ENCODE data around the gene GAL3ST1.
A peak's percentile ranks its signal among the peaks of the same experiment; 100 is the strongest.
"Not testable (repeated sequence)": the region's sequence is repeated elsewhere in the genome, so short reads cannot be mapped to it uniquely, and the experiment has no call there.

The GAL3ST1 gene

DNA sequence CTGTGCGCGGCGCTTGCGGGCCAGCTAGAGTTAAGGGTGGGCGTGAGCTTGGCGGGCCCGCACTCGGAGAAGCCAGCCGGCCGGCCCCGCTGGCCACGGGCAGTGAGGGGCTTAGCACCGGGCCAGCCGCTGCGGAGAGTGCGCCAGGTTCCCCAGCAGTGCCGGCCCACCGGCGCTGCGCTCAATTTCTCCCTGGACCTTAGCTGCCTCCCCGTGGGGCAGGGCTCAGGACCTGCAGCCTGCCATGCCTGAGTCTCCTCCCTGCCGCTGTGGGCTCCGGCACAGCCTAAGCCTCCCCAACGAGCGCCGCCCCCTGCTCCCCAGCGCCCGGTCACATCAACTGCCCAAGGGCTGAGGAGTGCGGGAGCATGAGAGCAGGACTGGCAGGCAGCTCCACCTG, 22.4 kb upstream of the GAL3ST1 start:
- no peak for DNase-seq (ENCODE audit: low read depth, low spot score)

DNA sequence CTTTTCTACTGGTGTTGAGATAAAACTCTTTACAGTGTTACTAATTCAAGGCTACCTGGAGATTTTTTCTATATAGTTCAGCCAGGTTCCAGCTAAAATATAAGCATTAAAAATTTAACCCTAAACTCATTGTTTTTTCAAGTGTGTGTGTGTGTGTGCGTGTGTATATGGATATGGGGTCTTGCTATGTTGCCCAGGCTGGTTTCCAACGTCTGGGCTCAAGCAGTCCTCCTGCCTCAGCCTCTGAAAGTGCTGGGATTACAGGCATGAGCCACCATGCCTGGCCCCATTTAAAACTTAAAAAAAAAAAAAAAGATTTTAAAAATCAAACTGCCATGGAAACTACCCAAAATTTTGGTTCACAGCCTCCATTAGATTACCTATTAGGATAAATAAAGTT, 21.7 kb upstream of the GAL3ST1 start:
- no peak for DNase-seq (ENCODE audit: low read depth, low spot score)

DNA sequence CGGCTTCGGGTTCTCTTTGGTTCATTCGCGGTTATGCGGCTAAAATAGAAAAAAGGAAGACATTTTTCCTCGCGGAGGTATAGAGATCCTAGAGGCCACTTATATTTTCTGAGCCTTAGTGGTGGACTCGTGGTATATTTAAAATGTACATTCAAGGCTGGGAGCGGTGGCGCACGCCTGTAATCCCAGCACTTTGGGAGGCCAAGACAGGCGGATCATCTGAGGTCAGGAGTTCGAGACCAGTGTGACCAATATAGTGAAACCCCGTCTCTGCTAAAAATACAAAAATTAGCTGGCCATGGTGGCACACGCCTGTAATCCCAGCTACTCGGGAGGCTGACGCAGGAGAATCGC, 17.9 kb upstream of the GAL3ST1 start:
- DNase-seq (ENCODE audit: low read depth, low spot score): not testable (repeated sequence)

DNA sequence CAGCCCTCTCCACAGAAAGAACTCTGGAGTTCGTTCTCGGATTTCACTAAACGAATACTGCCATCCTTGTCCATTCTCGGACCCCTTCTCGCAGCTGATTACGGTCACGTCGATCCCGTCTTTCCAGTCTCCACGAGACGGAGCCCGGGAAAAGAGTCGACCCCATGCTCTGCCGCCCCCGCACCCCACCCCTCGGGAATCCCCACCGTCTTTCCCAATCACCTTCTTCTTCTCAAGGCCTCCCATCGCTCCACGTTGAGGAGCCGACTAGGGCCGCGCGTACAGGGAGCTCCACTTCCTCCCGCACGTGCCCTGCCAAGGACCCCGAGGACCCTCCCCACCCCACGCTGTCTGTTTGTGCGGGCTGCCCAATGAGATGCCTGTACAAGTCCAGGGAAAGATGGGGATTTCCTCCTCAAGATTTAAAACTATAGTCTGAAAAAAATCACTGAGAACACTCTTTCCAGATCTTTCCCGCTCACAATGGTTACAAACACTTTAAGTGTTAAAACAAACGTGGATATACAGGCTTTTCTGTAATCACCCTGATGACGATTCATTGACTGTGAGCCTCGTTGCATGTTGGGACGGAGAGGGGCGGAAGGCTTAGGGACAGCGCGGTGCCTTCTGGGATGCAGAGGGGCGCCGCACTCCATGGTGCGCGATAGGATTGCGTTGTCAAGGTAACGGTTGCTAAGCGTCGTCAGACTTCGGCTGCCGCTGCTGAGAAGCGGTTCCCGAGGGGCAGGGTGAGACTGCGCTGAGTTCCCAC, 17.3 kb upstream of the GAL3ST1 start, which contains the start of gene PES1:
Gene PES1 (minus strand): TSS at position 323 of the 772 bp plus-strand sequence. CDS start 77 bp downstream, at position 246.
- peak; percentile 99 for DNase-seq (ENCODE audit: low read depth, low spot score)

DNA sequence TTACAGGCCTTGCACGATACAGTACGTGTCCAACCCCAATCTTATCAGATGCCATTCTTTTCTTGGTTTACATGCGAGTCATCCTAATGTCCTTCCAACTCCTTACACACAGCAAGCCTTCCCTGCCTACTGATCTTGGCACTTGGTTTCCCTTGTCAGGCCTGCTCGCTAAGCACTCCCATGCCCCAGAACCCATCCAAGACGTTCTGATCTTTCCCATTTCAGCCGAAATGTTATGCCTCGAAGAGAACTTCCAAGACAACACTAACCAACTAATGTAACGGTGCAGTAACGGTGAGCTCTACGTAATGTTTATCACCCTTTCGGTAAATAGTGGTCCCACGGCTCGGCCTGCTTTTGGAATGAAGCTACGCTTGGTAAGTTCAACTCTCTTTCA, 16.7 kb upstream of the GAL3ST1 start:
- DNase-seq (ENCODE audit: low read depth, low spot score): peak; percentile 41

DNA sequence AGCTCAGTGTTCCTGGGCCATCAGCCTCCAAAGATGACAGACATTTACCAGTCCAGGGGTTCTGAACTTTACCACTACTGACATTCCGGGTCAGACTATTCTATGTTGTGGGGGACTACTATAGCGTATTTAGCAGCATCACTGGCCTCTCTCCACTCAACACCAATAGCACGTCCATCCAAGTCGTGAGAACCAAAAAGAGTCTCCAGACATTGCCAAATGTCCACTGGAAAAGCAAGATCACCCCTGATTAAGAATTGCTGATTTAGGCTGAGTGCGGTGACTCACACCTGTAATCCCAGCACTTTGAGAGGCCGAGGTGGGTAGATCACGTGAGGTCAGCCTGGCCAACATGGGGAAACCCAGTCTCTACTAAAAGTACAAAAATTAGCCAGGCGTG, 11.9 kb upstream of the GAL3ST1 start:
- DNase-seq (ENCODE audit: low read depth, low spot score): no peak

DNA sequence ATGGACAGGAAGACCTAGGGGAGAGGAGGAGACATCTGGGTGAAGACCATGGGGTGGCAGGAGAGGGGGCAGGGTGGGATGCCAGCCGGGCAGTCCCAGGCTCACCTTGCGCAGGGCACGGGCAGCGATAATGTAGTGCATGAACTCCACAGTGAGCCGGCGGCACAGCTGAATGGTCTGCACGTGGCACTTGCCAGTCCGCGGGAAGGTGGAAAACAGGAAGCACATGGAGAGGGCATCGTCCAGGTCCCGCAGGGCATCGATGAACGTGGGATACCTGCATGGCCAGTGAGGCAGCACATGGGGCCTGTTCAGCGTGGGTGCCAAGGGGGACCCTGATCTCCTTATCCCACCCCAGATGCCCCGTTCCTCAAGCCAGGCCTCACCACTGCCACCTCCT, 10.0 kb upstream of the GAL3ST1 start:
- DNase-seq (ENCODE audit: low read depth, low spot score): no peak

DNA sequence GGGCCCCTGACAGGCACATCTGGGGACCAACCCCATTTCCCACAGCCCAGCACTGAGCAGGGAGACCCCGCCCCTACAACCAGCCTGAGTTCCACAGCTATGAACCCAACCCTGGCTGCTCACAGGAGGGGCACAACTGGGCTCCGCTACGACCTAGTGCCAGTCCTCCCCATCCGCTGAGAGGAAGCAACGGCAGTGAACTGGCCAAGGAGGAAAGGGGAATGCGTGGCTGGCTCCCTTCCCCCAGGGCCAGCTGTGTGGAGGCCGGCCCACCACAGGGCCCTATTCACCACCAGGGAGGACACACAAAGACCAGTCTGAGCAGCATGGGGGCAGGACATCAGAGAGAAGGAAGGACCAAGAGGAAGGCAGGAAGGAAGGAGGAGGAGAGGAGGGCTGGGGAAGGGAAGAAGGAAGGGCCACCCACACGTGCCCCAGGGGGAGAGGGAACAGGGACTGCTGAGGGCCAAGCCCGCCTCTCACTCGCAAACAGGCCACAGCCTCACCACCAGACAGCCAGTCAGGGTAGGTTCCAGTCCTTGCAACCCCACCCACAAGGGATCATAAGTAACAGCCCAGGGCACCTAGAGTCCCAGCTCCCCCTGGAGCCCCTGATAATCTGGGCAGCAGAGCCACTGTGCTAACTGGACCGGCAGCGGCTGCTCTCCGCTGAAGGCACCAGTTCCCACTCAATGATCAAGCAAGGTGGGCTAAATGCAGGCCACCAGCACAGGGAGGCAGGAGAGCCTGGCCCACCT, 8.5 kb upstream of the GAL3ST1 start:
- no peak for DNase-seq (ENCODE audit: low read depth, low spot score)

DNA sequence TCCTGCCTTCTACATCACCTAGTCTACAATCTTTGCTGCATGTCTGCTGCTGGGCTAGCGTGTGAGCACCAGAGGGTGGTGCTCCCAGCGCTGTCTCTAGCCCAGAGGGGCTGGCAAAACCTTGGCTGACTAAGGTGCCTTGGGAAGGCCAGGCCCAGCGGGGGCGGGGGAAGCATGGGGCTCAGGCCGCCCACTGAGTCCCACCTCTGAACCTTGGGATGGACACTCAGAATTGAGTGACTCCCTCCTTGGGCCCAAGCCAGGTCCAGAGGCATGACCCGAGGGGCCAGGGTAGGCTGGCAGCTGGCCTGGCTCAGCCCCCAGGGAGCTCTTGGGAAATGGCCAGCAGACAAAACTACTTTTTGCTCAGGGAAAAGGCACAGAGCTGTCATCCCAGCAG, 7.6 kb upstream of the GAL3ST1 start:
- no peak for DNase-seq (ENCODE audit: low read depth, low spot score)

DNA sequence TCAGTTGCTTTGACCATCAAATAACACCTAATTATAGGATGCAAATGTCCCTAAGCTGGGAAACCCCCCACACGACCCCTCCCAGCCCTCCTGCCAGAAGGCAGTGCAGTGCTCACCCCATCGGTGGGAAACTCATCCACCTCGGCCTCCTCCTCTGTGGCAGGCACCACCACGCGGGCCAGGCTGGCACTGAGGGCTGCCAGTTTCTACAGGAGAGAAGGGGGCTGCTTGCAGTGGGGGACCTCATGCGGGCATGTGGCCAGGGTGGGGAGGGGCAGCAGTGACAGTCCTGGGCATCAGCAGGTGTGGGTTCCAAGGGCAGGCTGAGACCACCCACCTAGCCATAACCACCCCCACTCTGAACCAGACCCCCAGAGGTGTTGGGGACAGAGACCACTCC, 6.4 kb upstream of the GAL3ST1 start:
- DNase-seq (ENCODE audit: low read depth, low spot score): no peak

DNA sequence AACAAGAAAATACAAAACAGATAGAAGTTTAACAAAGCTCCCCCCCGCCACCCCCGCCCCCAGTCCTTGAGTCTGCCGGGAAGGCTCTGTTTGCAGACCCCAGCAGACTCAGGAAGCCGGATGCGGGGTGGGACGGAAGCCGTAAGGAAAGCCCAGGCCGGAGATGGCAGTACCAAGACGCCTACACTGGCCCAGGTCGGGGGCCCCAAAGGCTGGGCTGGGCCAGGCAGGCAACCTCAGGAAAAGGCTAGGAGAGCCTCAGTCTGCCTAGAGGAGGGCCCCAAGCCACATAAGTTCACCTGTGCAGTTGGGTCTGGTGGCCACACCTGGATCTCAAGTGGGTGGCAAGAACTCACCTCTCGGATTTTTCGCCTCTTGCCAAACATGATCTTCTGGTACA, 4.0 kb upstream of the GAL3ST1 start:
- DNase-seq (ENCODE audit: low read depth, low spot score): no peak

DNA sequence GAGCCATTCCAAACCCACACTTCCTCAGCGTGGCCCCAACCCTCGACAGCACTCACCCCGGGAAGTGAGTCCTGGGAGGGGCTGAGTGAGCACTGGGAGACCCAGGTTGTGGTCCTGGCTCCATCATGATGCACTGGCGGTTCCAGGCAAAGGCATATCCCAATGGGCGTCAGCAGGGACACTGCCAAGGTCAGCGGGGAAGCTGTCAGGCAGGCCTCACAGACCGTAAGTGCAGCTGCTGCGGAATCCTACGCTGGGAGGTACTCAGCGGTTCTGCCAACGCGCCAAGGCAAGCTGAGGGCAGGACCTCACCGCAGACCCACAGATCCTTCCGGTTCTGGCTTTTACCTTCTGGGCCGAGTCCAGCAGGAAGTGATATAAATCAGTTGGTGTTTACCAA, 1.4 kb upstream of the GAL3ST1 start:
- no peak for DNase-seq (ENCODE audit: low read depth, low spot score)

DNA sequence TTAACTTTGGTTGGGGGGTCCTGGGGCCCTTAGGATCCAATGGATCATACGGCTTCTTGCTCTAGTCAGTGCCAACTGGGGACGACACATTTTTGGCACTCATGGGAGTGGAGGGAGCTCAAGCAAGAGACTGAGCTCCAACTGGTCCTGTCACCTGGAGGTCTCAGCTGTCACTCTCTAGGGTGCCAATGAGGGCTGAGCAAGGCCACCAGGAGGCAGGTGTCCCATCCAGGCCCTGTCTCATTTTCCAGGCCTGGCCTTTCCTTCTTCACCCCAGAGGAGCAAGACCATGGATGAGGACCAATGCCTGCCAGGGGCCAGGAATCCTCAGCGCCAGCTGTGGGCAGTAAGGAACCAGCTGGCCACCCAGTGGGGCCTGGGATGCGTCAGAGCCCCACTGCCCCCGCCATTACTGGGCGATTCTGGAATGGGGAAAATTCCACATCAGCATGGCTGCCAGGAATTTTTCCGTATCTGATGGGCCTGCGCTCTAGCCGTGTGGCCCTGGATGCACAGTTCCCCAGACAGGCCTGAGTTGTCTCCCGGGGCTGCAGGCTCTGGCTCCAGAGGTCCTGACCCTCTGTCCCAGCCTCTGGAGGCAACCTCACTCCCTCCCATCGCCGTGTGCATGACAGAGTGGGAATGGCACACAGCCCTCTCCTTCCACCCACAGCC, 669 bp upstream of the GAL3ST1 start:
- DNase-seq (ENCODE audit: low read depth, low spot score): peak; percentile 44

DNA sequence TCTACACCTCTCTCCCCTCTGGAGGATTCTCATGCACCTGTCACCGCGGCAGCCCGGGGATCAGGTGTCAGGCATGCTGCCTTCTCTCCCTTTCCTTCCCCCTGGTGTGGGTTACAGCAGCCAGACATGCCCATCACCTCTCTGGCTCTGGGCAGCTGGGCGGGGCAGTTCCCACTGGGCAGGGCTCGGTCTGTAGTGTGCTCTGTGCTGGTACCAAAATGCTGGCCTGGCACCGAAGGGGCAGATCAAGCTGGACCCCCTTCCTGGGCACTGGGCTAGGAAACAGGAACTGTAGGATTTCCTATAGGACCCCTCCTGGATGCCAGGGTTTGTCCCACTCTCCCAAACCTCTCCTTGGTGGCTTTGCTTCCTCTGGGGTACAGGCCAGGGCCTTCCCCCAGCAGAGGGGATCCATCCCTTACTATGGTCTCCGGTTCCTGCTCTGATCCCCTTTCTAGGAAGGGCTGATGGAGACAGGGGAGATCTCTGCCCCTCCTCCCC, 821 bp downstream of the GAL3ST1 start:
- no peak for DNase-seq (ENCODE audit: low read depth, low spot score)

DNA sequence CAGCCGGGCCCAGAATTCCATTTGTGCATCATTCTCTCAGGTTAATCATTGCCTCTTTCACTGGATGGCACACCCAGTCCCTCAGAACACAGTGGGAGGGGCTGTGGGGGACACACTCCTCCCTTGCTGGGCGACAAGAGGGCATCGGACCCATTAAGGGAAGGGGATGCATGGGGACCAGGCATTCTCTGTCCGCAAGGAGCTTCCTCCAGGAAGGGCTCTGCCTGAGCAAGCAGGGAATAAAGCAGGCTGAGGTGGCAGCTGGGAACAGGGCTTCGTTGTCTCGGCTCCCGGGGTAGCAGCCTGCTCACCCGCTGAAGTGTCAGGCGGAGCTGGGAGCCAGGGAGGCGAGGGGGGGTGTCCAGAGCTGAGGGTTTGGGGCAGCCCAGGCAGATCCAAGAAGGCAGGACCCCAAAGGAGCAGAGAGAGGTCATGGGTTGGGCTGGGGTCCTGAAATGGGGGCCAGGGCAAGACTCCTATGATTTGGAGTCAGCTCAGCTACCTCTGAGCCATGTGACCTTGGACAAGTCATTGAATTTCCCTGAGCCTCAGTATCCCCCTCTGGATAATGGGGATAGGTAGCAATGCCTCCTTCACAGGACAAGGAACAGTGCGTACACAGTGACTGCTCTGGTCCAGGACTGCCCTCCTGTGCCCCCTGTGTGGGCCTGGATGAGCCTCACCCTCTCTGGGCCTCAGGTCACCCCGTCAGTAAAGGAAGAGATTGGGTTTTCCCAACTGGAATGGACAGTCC, 1.4 kb downstream of the GAL3ST1 start:
- no peak for DNase-seq (ENCODE audit: low read depth, low spot score)

DNA sequence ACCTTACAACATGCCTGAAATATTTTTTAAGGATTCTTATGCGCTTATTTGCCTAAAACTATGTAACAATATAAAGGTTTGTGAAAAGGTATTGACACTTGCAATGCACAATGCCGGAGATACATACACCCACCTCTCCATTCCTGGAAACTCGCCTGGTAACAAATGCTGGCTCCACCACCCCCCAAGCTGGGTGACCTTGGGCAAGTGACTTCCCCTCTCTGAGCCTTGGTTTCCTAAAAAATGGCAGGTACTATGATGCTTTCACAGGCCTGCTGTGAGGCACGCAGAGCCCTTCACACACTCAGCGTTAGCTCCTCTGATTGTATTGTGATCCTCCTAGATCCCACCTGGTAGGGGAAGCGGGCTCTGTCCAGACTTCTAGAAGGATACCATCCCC, 2.3 kb downstream of the GAL3ST1 start:
- no peak for DNase-seq (ENCODE audit: low read depth, low spot score)

DNA sequence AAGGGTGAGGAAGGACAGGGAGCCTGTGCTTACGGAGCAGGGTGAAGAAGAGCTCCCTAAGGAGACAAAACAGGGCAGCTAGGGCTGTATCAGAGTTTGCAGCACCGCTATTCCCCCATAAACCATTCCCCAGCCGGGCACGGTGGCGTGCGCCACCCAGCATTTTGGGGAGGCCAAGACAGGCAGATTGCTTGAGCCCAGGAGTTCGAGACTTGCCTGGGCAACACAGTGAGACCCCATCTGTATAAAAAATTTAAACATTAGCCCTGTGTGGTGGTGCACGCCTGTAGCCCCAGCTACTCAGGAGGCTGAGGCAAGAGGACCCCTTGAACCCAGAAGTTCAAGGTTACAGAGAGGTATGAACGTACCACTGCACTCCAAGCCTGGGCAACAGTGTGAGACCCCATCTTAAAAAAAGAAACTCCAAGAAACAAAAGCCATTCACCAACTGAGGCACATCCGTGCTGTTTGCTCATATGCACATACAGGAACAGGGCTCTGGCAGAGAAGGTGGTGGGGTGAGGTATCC, 4.7 kb downstream of the GAL3ST1 start:
- no peak for DNase-seq (ENCODE audit: low read depth, low spot score)

DNA sequence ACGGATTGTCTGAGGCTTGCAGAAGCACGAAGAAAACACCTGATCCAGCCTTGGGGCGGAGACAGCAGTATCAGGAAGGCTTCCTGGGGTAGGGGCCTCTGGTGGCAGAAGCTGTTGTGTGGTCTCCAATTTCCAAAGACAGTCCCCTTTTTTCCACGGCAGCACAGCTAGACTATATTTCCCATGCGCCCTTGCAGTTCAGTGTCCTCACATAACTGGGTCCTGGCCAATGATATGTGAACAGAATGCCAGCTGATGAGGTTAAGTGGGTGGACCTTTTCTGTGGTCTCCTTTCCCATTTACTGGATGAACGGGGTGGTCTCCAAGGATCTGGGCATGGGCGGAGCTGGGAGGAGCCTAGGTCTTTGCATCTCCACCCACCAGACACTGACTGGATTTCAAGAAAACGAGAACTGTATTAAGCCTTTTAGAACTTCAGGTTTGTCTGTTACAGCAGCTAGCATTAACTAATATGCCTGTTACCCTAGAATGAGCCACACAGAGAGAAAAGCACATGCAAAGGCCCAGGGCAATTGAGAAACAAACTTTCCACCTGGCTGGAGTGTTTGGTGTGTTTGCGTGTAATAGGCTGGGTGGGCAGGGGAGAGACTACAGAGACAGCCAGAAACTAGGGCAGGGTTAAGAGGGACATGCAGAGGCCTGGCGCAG, 6.2 kb downstream of the GAL3ST1 start:
- no peak for DNase-seq (ENCODE audit: low read depth, low spot score)

DNA sequence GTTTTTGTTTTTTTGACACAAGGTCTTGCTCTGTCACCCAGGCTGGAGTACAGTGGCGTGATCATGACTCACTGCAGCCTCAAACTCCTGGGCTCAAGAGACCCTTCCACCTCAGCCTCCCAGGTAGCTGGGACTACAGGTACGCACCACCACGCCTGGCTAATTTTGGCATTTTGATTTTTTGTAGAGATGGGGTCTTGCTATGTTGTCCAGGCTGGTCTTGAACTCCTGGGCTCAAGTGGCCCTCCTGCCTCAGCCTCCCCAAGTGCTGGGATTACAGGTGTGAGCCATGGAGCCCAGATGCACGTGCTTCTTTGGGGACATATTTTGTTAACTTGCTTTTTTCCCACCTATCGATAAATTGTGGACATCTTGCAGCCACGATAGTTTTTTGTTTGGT, 7.2 kb downstream of the GAL3ST1 start:
- DNase-seq (ENCODE audit: low read depth, low spot score): not testable (repeated sequence)

DNA sequence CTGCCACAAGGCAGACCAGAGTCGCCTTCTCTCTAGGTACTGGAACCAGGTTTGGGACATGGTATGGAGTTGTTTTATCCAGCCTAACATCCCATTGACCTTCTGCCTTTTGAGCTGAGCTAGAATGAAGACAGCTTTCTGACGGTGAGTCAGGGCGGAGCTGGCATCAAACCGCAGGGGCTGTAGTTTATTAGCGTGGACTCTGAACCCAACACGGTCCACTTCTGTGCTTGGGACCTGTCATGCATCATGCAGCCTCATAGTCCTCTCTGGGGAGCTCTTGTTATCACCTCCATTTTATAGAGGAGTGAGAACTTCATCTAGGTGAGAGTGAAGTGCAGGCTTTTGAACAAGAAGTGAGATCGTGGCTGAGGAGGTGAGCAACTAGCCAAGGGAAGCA, 8.3 kb downstream of the GAL3ST1 start:
- DNase-seq (ENCODE audit: low read depth, low spot score): no peak

DNA sequence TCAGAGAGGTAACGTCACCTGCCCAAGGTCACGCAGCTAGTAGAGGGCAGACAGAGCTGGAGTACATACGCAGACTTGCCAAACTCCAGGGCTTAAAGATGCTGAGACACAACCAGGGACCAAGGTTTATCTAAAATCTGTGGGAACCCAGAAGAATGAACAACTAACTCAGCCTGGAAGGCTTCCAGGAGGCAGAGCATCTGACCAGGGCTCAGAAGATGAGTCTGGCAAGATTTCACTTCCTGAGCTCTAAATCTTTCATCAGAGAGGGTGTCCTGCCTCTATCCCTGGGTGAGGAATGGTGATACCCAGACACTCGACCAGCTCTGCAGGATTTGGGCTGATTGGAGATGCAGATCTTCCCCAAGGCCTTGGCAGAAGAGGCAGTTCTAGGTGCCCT, 9.1 kb downstream of the GAL3ST1 start:
- no peak for DNase-seq (ENCODE audit: low read depth, low spot score)
